Cardiac fibroblast (primary cell): Measurements from ENCODE around the gene TIMM23.

Experiments
- DNase-seq, 2 donors: peaks; one replicate each; pipeline versions ENCODE4 v3.0.0 to v3.0.0-alpha.2; 2010; ENCODE audit warnings: low read depth in 2 of 2
- H3K4me3 ChIP-seq, 2 donors: replicated peaks in 1 of 2; 1 replicate in 1 of 2; 2 replicates in 1 of 2; pipeline ENCODE4 v1.5.1; 2011; ENCODE audit warnings: low read depth in 2 of 2, low read length in 2 of 2, mild to moderate bottlenecking in 2 of 2, moderate library complexity in 1 of 2
- CTCF ChIP-seq: IDR thresholded peaks from one replicate; pipeline ENCODE4 v1.5.1; 2011; ENCODE audit warnings: low read depth, mild to moderate bottlenecking, low read length, inconsistent platforms

Gene TIMM23

GRCh38 chr10:46028584-46029460 lies 56.5 kb downstream of the TIMM23 start:
- DNase-seq, result peak; percentile 80
- TF ChIP-seq CTCF, result peak; percentile 72
- H3K4me3 ChIP-seq, result peak overlapping the region; percentile 79 to 80

- no peak for TF ChIP-seq CTCF
- peak overlapping the region; percentile 79 to 80 for H3K4me3 ChIP-seq
- no peak for DNase-seq
Measured at GRCh38 chr10:46029461-46030030, 57.3 kb downstream of the TIMM23 start.

GRCh38 chr10:46030091-46030937 lies 58.0 kb downstream of the TIMM23 start, which contains the start of gene NCOA4:
NCOA4 (minus strand) TSS chr10:46030623; CDS start chr10:46016680, 13,943 bp downstream.
- H3K4me3 ChIP-seq, result peak within 1 kb of the TSS; percentile 79 to 80
- DNase-seq, result peak; percentile 99
- TF ChIP-seq CTCF, result peak; percentile 82

- TF ChIP-seq CTCF, result no peak
- no peak overlapping the region for H3K4me3 ChIP-seq
- peak in 1 of 2 donors; percentile 47 for DNase-seq
Measured at GRCh38 chr10:46031648-46032532, 59.6 kb downstream of the TIMM23 start.

- DNase-seq, result peak; percentile 85 to 89
- TF ChIP-seq CTCF, result no peak
- no peak overlapping the region for H3K4me3 ChIP-seq
Measured at GRCh38 chr10:46033602-46034011, 61.3 kb downstream of the TIMM23 start.
